HEK293 (cell line): ENCODE data around the gene INPP5D.

Experiments
- CTCF ChIA-PET: fragments of 350-600 bp; formaldehyde crosslinking; extraction: SDS; loops from one replicate; lab custom pipeline; 2021; ENCODE audit warnings: antibody characterized with exemption; lab: Yijun Ruan, JAX
- POLR2A ChIA-PET: fragments of 300-600 bp; formaldehyde crosslinking; extraction: SDS; loops from one replicate; lab custom pipeline; 2020; ENCODE audit warnings: antibody characterized with exemption, inconsistent platforms; lab: Yijun Ruan, JAX
- H3K27ac ChIP-seq: fragments of 200-500 bp; sonication (Bioruptor generic); 2 replicates; pipeline ENCODE4 v1.5.1; 2014; ENCODE audit warnings: low read depth, low read length, control low read depth, inconsistent platforms; ENCODE audit errors: extremely low read depth
- H3K36me3 ChIP-seq, 2 experiments: fragments of 200-500 bp in 1 of 2; sonication (Bioruptor generic) in 1 of 2; 1 replicate in 1 of 2; 2 replicates in 1 of 2; pipeline ENCODE4 v1.5.1; 2014 to 2017; ENCODE audit warnings: inconsistent platforms in 2 of 2, low read length in 2 of 2; ENCODE audit not compliant: control insufficient read depth in 2 of 2, insufficient read depth in 1 of 2
- H3K4me1 ChIP-seq: fragments of 200-500 bp; sonication (Bioruptor generic); 2 replicates; pipeline ENCODE4 v1.5.1; 2014; ENCODE audit warnings: mild to moderate bottlenecking, low read length, inconsistent platforms; ENCODE audit not compliant: control insufficient read depth, insufficient read depth
- H3K4me3 ChIP-seq: 2 replicates; pipeline ENCODE4 v1.5.1; 2011; ENCODE audit warnings: low read depth, mild to moderate bottlenecking, control low read depth, low read length, moderate library complexity
- H3K9me3 ChIP-seq: fragments of 200-500 bp; sonication (Bioruptor generic); 2 replicates; pipeline ENCODE4 v1.5.1; 2014; ENCODE audit warnings: low read depth, low read length, inconsistent platforms; ENCODE audit not compliant: control insufficient read depth, insufficient read depth
- FEZF1 ChIP-seq: fragments of 450-650 bp; formaldehyde crosslinking; IDR thresholded peaks from 2 replicates; pipeline ENCODE4 v1.5.1; 2016; ENCODE audit warnings: missing biosample characterization, missing genetic modification characterization
- KLF16 ChIP-seq: fragments of 450-650 bp; formaldehyde crosslinking; IDR thresholded peaks from 2 replicates; pipeline ENCODE4 v1.5.1; 2017; ENCODE audit warnings: missing biosample characterization, missing genetic modification characterization
- PRDM10 ChIP-seq: fragments of 450-650 bp; formaldehyde crosslinking; IDR thresholded peaks from 2 replicates; pipeline ENCODE4 v1.5.1; 2016; ENCODE audit warnings: missing biosample characterization, missing genetic modification characterization
- RBAK ChIP-seq: fragments of 450-650 bp; formaldehyde crosslinking; IDR thresholded peaks from 2 replicates; pipeline ENCODE4 v1.5.1; 2016; ENCODE audit warnings: missing biosample characterization, missing genetic modification characterization
- WT1 ChIP-seq: fragments of 450-650 bp; formaldehyde crosslinking; IDR thresholded peaks from 2 replicates; pipeline ENCODE4 v1.5.1; 2016; ENCODE audit warnings: missing biosample characterization, missing genetic modification characterization
- ZBTB17 ChIP-seq: fragments of 450-650 bp; formaldehyde crosslinking; IDR thresholded peaks from 2 replicates; pipeline ENCODE4 v1.5.1; 2016; ENCODE audit warnings: missing biosample characterization, missing genetic modification characterization
- ZBTB6 ChIP-seq: fragments of 450-650 bp; formaldehyde crosslinking; IDR thresholded peaks from 2 replicates; pipeline ENCODE4 v1.5.1; 2017; ENCODE audit warnings: missing biosample characterization, missing genetic modification characterization
- ZNF121 ChIP-seq: fragments of 450-650 bp; formaldehyde crosslinking; IDR thresholded peaks from 2 replicates; pipeline ENCODE4 v1.5.1; 2016; ENCODE audit warnings: missing biosample characterization, missing genetic modification characterization
- ZNF146 ChIP-seq: fragments of 450-650 bp; formaldehyde crosslinking; IDR thresholded peaks from 2 replicates; pipeline ENCODE4 v1.5.1; 2016; ENCODE audit warnings: missing biosample characterization, missing genetic modification characterization
- ZNF292 ChIP-seq: fragments of 450-650 bp; formaldehyde crosslinking; IDR thresholded peaks from 2 replicates; pipeline ENCODE4 v1.5.1; 2016; ENCODE audit warnings: low read depth, missing biosample characterization, missing genetic modification characterization, borderline replicate concordance
- ZNF366 ChIP-seq: fragments of 450-650 bp; formaldehyde crosslinking; conservative IDR thresholded peaks from 2 replicates; pipeline ENCODE4 v1.5.1; 2016; ENCODE audit warnings: missing biosample characterization, missing genetic modification characterization
- ZNF518A ChIP-seq: fragments of 450-650 bp; formaldehyde crosslinking; conservative IDR thresholded peaks from 2 replicates; pipeline ENCODE4 v1.5.1; 2016; ENCODE audit warnings: low read depth, missing biosample characterization, missing genetic modification characterization
- ZNF529 ChIP-seq: fragments of 450-650 bp; formaldehyde crosslinking; IDR thresholded peaks from 2 replicates; pipeline ENCODE4 v1.5.1; 2017; ENCODE audit warnings: missing genetic modification characterization, missing biosample characterization; ENCODE audit not compliant: insufficient replicate concordance
- ZNF596 ChIP-seq: fragments of 450-650 bp; IDR thresholded peaks from 2 replicates; pipeline ENCODE4 v1.5.0; 2018; ENCODE audit warnings: missing biosample characterization, mild to moderate bottlenecking, missing genetic modification characterization, moderate library complexity
- ZNF701 ChIP-seq: fragments of 450-650 bp; formaldehyde crosslinking; IDR thresholded peaks from 2 replicates; pipeline ENCODE4 v1.5.1; 2016; ENCODE audit warnings: missing biosample characterization, missing genetic modification characterization

Gene INPP5D

GRCh38 chr2:233225230-233226068 lies 165.3 kb downstream of the INPP5D start:
- POLR2A ChIA-PET, result no interaction called here
- CTCF ChIA-PET, result interaction anchor here (0.7 to 1.1 kb wide), 4 partner anchors 11 to 1549 kb away, joined by 3 to 5 read pairs (median 3); no protein-coding TSS in a partner anchor
- Histone ChIP-seq H3K36me3 (no peaks in the 10 kb centered on the region), H3K4me1 (no peaks in the 10 kb centered on the region), H3K9me3 (no peaks in the 10 kb centered on the region), H3K4me3 (no peak overlapping the region), H3K27ac (no peak overlapping the region)
- no peak for TF ChIP-seq ZNF529
- TF ChIP-seq RBAK, result 0 out of 2 replicates have a peak, but pooled peaks have one; percentile 16
- TF ChIP-seq ZNF596 (tag by site-specific recombination), result peak; percentile 94
- TF ChIP-seq ZNF366 (tag by site-specific recombination), result 0 out of 2 replicates have a peak, but pooled peaks have one; percentile 23
- TF ChIP-seq KLF16 (tag by site-specific recombination), result no peak
- 0 out of 2 replicates have a peak, but pooled peaks have one; percentile 15 for TF ChIP-seq ZBTB17

- H3K4me3 ChIP-seq, result no peak overlapping the region
- TF ChIP-seq PRDM10 (peak; percentile 81), ZNF292 (no peak)
- ChIA-PET CTCF (interaction anchor here (0.7 kb wide), 1 partner anchor 70 kb away, joined by 3 read pairs; no protein-coding TSS in a partner anchor), POLR2A (no interaction called here)
- H3K9me3 ChIP-seq, result no peaks in the 10 kb centered on the region
- no peaks in the 10 kb centered on the region for H3K36me3 ChIP-seq
- H3K4me1 ChIP-seq, result no peaks in the 10 kb centered on the region
- H3K27ac ChIP-seq, result no peak overlapping the region
These were observed 166.4 kb downstream of the INPP5D start for GRCh38 chr2:233226511-233227031.

- Histone ChIP-seq H3K4me3 (no peak overlapping the region), H3K27ac (no peak overlapping the region), H3K9me3 (no peaks in the 10 kb centered on the region), H3K36me3 (no peaks in the 10 kb centered on the region), H3K4me1 (no peaks in the 10 kb centered on the region)
- ChIA-PET CTCF (interaction anchor here (0.6 kb wide), 1 partner anchor 125 kb away, joined by 3 read pairs; no protein-coding TSS in a partner anchor), POLR2A (no interaction called here)
- no peak for TF ChIP-seq ZNF146 (tag by site-specific recombination)
These were observed 167.3 kb downstream of the INPP5D start for GRCh38 chr2:233227346-233227978.

- CTCF ChIA-PET, result interaction anchor here (0.7 to 0.8 kb wide), 2 partner anchors 23 to 28 kb away, joined by 3 to 4 read pairs; partner anchors contain the start of gene ATG16L1
- no peak for TF ChIP-seq ZNF121 (tag by site-specific recombination)
- no peak for TF ChIP-seq ZNF518A (tag by site-specific recombination)
- TF ChIP-seq WT1 (tag by site-specific recombination), result no peak
- TF ChIP-seq ZBTB6 (tag by site-specific recombination), result no peak
- no peak for TF ChIP-seq ZNF701 (tag by site-specific recombination)
- no peak for TF ChIP-seq FEZF1 (tag by site-specific recombination)
- TF ChIP-seq ZNF292, result no peak
These were observed 168.2 kb downstream of the INPP5D start for GRCh38 chr2:233228376-233228775.

More at GRCh38 chr2:233228376-233228775, 168.2 kb downstream of the INPP5D start:
- Histone ChIP-seq H3K4me3 (no peak overlapping the region), H3K9me3 (no peaks in the 10 kb centered on the region), H3K27ac (no peak overlapping the region), H3K36me3 (no peaks in the 10 kb centered on the region), H3K4me1 (no peaks in the 10 kb centered on the region)
- POLR2A ChIA-PET, result no interaction called here
